Endodermal cell (in vitro differentiated cells): ENCODE measurements around the gene RNF150. TPM values are rescaled to one million over a fixed set of nuclear protein-coding genes. Genes with fewer than 3 reads are reported as not detected.

ENCODE experiments used
- DNase-seq: peaks from one replicate; pipeline ENCODE4 v3.0.0-alpha.2; 2017
- H3K27ac ChIP-seq: 2 replicates; pipeline ENCODE4 v1.5.1; 2013; ENCODE audit warnings: mild to moderate bottlenecking, low read depth, low read length, moderate library complexity
- H3K27me3 ChIP-seq: 2 replicates; pipeline ENCODE4 v1.6.1; 2013; ENCODE audit warnings: mild to moderate bottlenecking, low read length, moderate library complexity; ENCODE audit not compliant: insufficient read depth, control insufficient read depth, poor library complexity, severe bottlenecking
- H3K36me3 ChIP-seq: 2 replicates; pipeline ENCODE4 v1.7.0; 2013; ENCODE audit warnings: mild to moderate bottlenecking, low read length, moderate library complexity; ENCODE audit not compliant: control insufficient read depth, insufficient read depth
- H3K4me1 ChIP-seq: one replicate; pipeline ENCODE4 v1.7.0; 2013; ENCODE audit warnings: low read length; ENCODE audit not compliant: control insufficient read depth, insufficient read depth
- H3K4me3 ChIP-seq: 2 replicates; pipeline ENCODE4 v1.5.1; 2013; ENCODE audit warnings: mild to moderate bottlenecking, low read length, moderate library complexity
- H3K9ac ChIP-seq: 2 replicates; pipeline ENCODE4 v1.6.1; 2013; ENCODE audit warnings: mild to moderate bottlenecking, low read length, moderate library complexity; ENCODE audit not compliant: poor library complexity, severe bottlenecking; ENCODE audit errors: extremely low read depth
- H3K9me3 ChIP-seq: 2 replicates; pipeline ENCODE4 v1.6.1; 2013; ENCODE audit warnings: mild to moderate bottlenecking, low read length, moderate library complexity; ENCODE audit not compliant: control insufficient read depth
- H3K27ac Mint-ChIP-seq: 2 replicates; pipeline ENCODE4 v1.8.0; 2020; ENCODE audit warnings: mixed read lengths
- H3K27me3 Mint-ChIP-seq: 2 replicates; pipeline ENCODE4 v1.8.0; 2021; ENCODE audit warnings: mild to moderate bottlenecking, mixed read lengths; ENCODE audit not compliant: insufficient read depth
- H3K36me3 Mint-ChIP-seq: 2 replicates; pipeline ENCODE4 v1.8.0; 2020; ENCODE audit warnings: low read depth, mixed read lengths
- H3K4me1 Mint-ChIP-seq: 2 replicates; pipeline ENCODE4 v1.8.0; 2020; ENCODE audit warnings: mixed read lengths
- H3K4me3 Mint-ChIP-seq: 2 replicates; pipeline ENCODE4 v1.8.0; 2020; ENCODE audit warnings: mild to moderate bottlenecking, moderate library complexity, mixed read lengths
- H3K9me3 Mint-ChIP-seq: 2 replicates; pipeline ENCODE4 v1.8.0; 2020; ENCODE audit warnings: mild to moderate bottlenecking, mixed read lengths
- CTCF ChIP-seq: fragments of 200-600 bp; sonication (generic); conservative IDR thresholded peaks from 2 replicates; pipeline ENCODE4 v1.5.0; 2021; ENCODE audit warnings: antibody characterized with exemption, mild to moderate bottlenecking
- WGBS, 2 experiments: methylation state at CpG; one replicate each; pipeline versions ENCODE4 v1.1.5 to v1.1.7; 2013; ENCODE audit warnings: missing lambda C conversion rate in 2 of 2, mixed read lengths in 1 of 2; ENCODE audit not compliant: insufficient coverage in 1 of 2, insufficient read length in 1 of 2; 5-methylcytosine and 5-hydroxymethylcytosine counted together
- total RNA-seq, 2 donors: library from RNA; stranded (reverse); fragmentation: NEBNext Ultra II Directional in 1 of 2; extraction: Animal tissue kit (Norgen Biotek cat#: 25700) in 1 of 2; gene quantifications; 2 replicates in 1 of 2; 3 replicates in 1 of 2; pipeline ENCODE4 v1.2.1, GENCODE V29; 2021

Gene RNF150
- total RNA-seq, 2 donors from 2014 or later = 8.2 to 10.4 TPM

GRCh38 chr4:140818433-140818832 lies 314.8 kb downstream of the RNF150 start:
- no peak overlapping the region for H3K27ac ChIP-seq
- H3K9me3 Mint-ChIP-seq = peaks cover 6% of the 10 kb centered on the region
- WGBS, 2 experiments = 85% methylated on average over 1 of the region's 1 CpG; no CpG with 5 or more reads in 1 of the 2 experiments
- no peaks in the 10 kb centered on the region for H3K4me1 ChIP-seq
- no peak for DNase-seq
- H3K27me3 ChIP-seq = no peaks in the 10 kb centered on the region
- no peak overlapping the region for H3K4me3 ChIP-seq
- no peaks in the 10 kb centered on the region for H3K36me3 ChIP-seq
- no peaks in the 10 kb centered on the region for H3K9me3 ChIP-seq
- no peaks in the 10 kb centered on the region for H3K27me3 Mint-ChIP-seq
- no peak for TF ChIP-seq CTCF
- H3K4me1 Mint-ChIP-seq = peaks cover 7% of the 10 kb centered on the region
- no peaks in the 10 kb centered on the region for H3K36me3 Mint-ChIP-seq
- H3K4me3 Mint-ChIP-seq = no peak overlapping the region
- H3K27ac Mint-ChIP-seq = no peak overlapping the region
- no peak overlapping the region for H3K9ac ChIP-seq

GRCh38 chr4:140816806-140817510 lies 316.3 kb downstream of the RNF150 start:
- Histone ChIP-seq H3K9me3 (no peaks in the 10 kb centered on the region), H3K27me3 (no peaks in the 10 kb centered on the region), H3K4me1 (no peaks in the 10 kb centered on the region), H3K4me3 (no peak overlapping the region), H3K36me3 (no peaks in the 10 kb centered on the region), H3K27ac (no peak overlapping the region), H3K9ac (no peak overlapping the region)
- H3K4me1 Mint-ChIP-seq = peaks cover 7% of the 10 kb centered on the region
- DNase-seq = peak; percentile 65
- no peak for TF ChIP-seq CTCF
- no peaks in the 10 kb centered on the region for H3K36me3 Mint-ChIP-seq
- no peak overlapping the region for H3K4me3 Mint-ChIP-seq
- no peaks in the 10 kb centered on the region for H3K27me3 Mint-ChIP-seq
- peaks cover 6% of the 10 kb centered on the region for H3K9me3 Mint-ChIP-seq
- no peak overlapping the region for H3K27ac Mint-ChIP-seq
- WGBS, 2 experiments = 81 to 89% methylated on average over 3 to 5 of the region's 5 CpGs

GRCh38 chr4:140813804-140814203 lies 319.5 kb downstream of the RNF150 start:
- Mint-ChIP-seq H3K27me3 (no peaks in the 10 kb centered on the region), H3K4me3 (no peak overlapping the region), H3K4me1 (peaks cover 7% of the 10 kb centered on the region), H3K36me3 (no peaks in the 10 kb centered on the region), H3K27ac (no peak overlapping the region), H3K9me3 (no peaks in the 10 kb centered on the region)
- 90% methylated on average over 2 of the region's 2 CpGs for WGBS, 2 experiments
- Histone ChIP-seq H3K9ac (no peak overlapping the region), H3K27me3 (no peaks in the 10 kb centered on the region), H3K4me1 (no peaks in the 10 kb centered on the region), H3K9me3 (no peaks in the 10 kb centered on the region), H3K4me3 (no peak overlapping the region), H3K27ac (no peak overlapping the region), H3K36me3 (no peaks in the 10 kb centered on the region)
- TF ChIP-seq CTCF = no peak
- DNase-seq = no peak
